K562 (cell line): Measurements from ENCODE around the gene PDIA4. TPM values are rescaled to one million over a fixed set of nuclear protein-coding genes. Genes with fewer than 3 reads are reported as not detected.

Source experiments
- ARNT ChIP-seq, 2 experiments: fragments of 450-650 bp; IDR thresholded peaks; 2 replicates each; pipeline ENCODE4 v1.6.1; 2016; ENCODE audit warnings: mild to moderate bottlenecking in 1 of 2
- ASH1L ChIP-seq: fragments of 450-650 bp; IDR thresholded peaks from 2 replicates; pipeline ENCODE4 v1.6.1; 2018; ENCODE audit warnings: borderline replicate concordance, mild to moderate bottlenecking, low read depth; ENCODE audit not compliant: partially characterized antibody
- CC2D1A ChIP-seq: fragments of 450-650 bp; IDR thresholded peaks from 2 replicates; pipeline ENCODE4 v1.6.1; 2017; ENCODE audit warnings: mild to moderate bottlenecking
- DDX20 ChIP-seq: fragments of 450-650 bp; IDR thresholded peaks from 2 replicates; pipeline ENCODE4 v1.6.1; 2016; ENCODE audit warnings: missing genetic modification characterization, low read depth, mild to moderate bottlenecking, missing compliant biosample characterization, moderate library complexity
- ELF4 ChIP-seq: fragments of 450-650 bp; formaldehyde crosslinking; IDR thresholded peaks from 2 replicates; pipeline ENCODE4 v1.4.0; 2022; ENCODE audit warnings: missing genetic modification characterization
- FOXK1 ChIP-seq: sonication (generic); formaldehyde crosslinking; IDR thresholded peaks from 2 replicates; pipeline ENCODE4 v1.8.0; 2022; ENCODE audit warnings: missing genetic modification reagents, mild to moderate bottlenecking, borderline replicate concordance
- GABPA ChIP-seq: fragments of 200-800 bp; sonication (Bioruptor generic); conservative IDR thresholded peaks from 2 replicates; pipeline ENCODE4 v1.6.1; 2016; ENCODE audit warnings: low read depth, missing genetic modification characterization, missing compliant biosample characterization
- GABPB2 ChIP-seq: fragments of 250-450 bp; sonication (Bioruptor Pico); conservative IDR thresholded peaks from 2 replicates; pipeline ENCODE4 v1.5.1; 2021; ENCODE audit warnings: mild to moderate bottlenecking
- HDAC2 ChIP-seq: fragments of 450-650 bp; IDR thresholded peaks from 2 replicates; pipeline ENCODE4 v1.6.1; 2016; ENCODE audit warnings: mild to moderate bottlenecking
- HNRNPH1 ChIP-seq: fragments of 200-400 bp; formaldehyde crosslinking; optimal IDR thresholded peaks from 2 replicates; pipeline ENCODE3; 2017; ENCODE audit warnings: low read depth, mild to moderate bottlenecking, low read length, moderate library complexity
- HOXB6 ChIP-seq: fragments of 250-450 bp; sonication (Bioruptor Pico); IDR thresholded peaks from 2 replicates; pipeline ENCODE4 v1.5.1; 2022; ENCODE audit warnings: mild to moderate bottlenecking, borderline replicate concordance
- KDM2B ChIP-seq: fragments of 250-450 bp; sonication (Bioruptor Pico); IDR thresholded peaks from 2 replicates; pipeline ENCODE4 v1.8.0; 2021; ENCODE audit warnings: mild to moderate bottlenecking, moderate library complexity
- POLR3A ChIP-seq: IDR thresholded peaks from 2 replicates; pipeline ENCODE4 v1.6.1; 2011; ENCODE audit warnings: borderline replicate concordance, mild to moderate bottlenecking, moderate library complexity; ENCODE audit not compliant: insufficient read length, insufficient read depth; ENCODE audit errors: extremely low read depth
- POLR3G ChIP-seq: IDR thresholded peaks from 2 replicates; pipeline ENCODE4 v1.6.1; 2011; ENCODE audit not compliant: insufficient read length, insufficient replicate concordance; ENCODE audit errors: extremely low read depth
- SPI1 ChIP-seq: IDR thresholded peaks from 2 replicates; pipeline ENCODE4 v1.6.1; 2011; ENCODE audit warnings: low read depth, low read length, control low read depth, borderline replicate concordance
- TAF15 ChIP-seq: fragments of 200-400 bp; formaldehyde crosslinking; IDR thresholded peaks from 2 replicates; pipeline ENCODE4 v1.6.1; 2017; ENCODE audit warnings: mild to moderate bottlenecking, low read depth, low read length, moderate library complexity
- ZBTB7A ChIP-seq: IDR thresholded peaks from 2 replicates; pipeline ENCODE4 v1.6.1; 2011; ENCODE audit warnings: low read depth, mild to moderate bottlenecking, low read length, moderate library complexity, borderline replicate concordance; ENCODE audit not compliant: control insufficient read depth
- ZNF121 ChIP-seq: sonication (generic); formaldehyde crosslinking; conservative IDR thresholded peaks from 2 replicates; pipeline ENCODE4 v1.8.0; 2022; ENCODE audit warnings: missing genetic modification reagents
- ZNF140 ChIP-seq: fragments of 250-450 bp; sonication (Bioruptor Pico); IDR thresholded peaks from 2 replicates; pipeline ENCODE4 v1.8.0; 2021; ENCODE audit warnings: moderate library complexity, mild to moderate bottlenecking, inconsistent platforms
- ZNF445 ChIP-seq: fragments of 250-450 bp; sonication (Bioruptor Pico); IDR thresholded peaks from 2 replicates; pipeline ENCODE4 v1.4.0; 2020; ENCODE audit warnings: low read depth, mild to moderate bottlenecking, moderate library complexity
- polyA plus RNA-seq, 8 experiments: library from polyadenylated mRNA; depleted of rRNA in 4 of 8; stranded (reverse) in 5 of 8; unstranded in 3 of 8; fragments of >200 nt; fragmentation: Nextera tagmentation in 2 of 8; fragmentation: Illumina TruSeq in 1 of 8; extraction: Ambion mirVana in 2 of 8; extraction: Trizol in 1 of 8; gene quantifications; 2 replicates each; pipeline versions ENCODE4 v1.2.1 to v1.2.3, GENCODE V29; 2011 to 2014; ENCODE audit warnings: inconsistent platforms in 1 of 8, missing spikeins in 1 of 8
- total RNA-seq, 7 experiments: library from RNA; depleted of rRNA in 6 of 7; stranded (reverse); fragments of >200 nt in 6 of 7; fragmentation: Illumina TruSeq in 2 of 7; extraction: Trizol in 2 of 7; gene quantifications; 2 replicates each; pipeline versions ENCODE4 v1.2.1 to v1.2.3, GENCODE V29; 2011 to 2021; ENCODE audit warnings: low replicate concordance in 1 of 7
- TF ChIP-seq, protein P1 (sequence below), 3 experiments: fragments of 200-800 bp in 1 of 3; fragments of 250-450 bp in 1 of 3; fragments of 450-650 bp in 1 of 3; sonication (Bioruptor Pico) in 1 of 3; sonication (Bioruptor generic) in 1 of 3; formaldehyde crosslinking in 1 of 3; IDR thresholded peaks; 2 replicates each; pipeline versions ENCODE4 v1.6.1 to v1.8.0; 2016 to 2022; ENCODE audit warnings: mild to moderate bottlenecking in 2 of 3, missing genetic modification characterization in 2 of 3, missing compliant biosample characterization in 1 of 3, moderate library complexity in 1 of 3
- TF ChIP-seq, protein P2 (sequence below), 2 experiments: IDR thresholded peaks; 2 replicates each; pipeline ENCODE4 v1.6.1; 2012; ENCODE audit warnings: improper control_type of control experiment in 2 of 2, low read depth in 2 of 2, low read length in 2 of 2, borderline replicate concordance in 1 of 2

Gene PDIA4
- total and polyA plus RNA-seq, 9 of the 15 experiments (the other 6 are each of a cell fraction or from before 2014, with no cell fraction given) = 9.1 to 175 (median 146) TPM

DNA sequence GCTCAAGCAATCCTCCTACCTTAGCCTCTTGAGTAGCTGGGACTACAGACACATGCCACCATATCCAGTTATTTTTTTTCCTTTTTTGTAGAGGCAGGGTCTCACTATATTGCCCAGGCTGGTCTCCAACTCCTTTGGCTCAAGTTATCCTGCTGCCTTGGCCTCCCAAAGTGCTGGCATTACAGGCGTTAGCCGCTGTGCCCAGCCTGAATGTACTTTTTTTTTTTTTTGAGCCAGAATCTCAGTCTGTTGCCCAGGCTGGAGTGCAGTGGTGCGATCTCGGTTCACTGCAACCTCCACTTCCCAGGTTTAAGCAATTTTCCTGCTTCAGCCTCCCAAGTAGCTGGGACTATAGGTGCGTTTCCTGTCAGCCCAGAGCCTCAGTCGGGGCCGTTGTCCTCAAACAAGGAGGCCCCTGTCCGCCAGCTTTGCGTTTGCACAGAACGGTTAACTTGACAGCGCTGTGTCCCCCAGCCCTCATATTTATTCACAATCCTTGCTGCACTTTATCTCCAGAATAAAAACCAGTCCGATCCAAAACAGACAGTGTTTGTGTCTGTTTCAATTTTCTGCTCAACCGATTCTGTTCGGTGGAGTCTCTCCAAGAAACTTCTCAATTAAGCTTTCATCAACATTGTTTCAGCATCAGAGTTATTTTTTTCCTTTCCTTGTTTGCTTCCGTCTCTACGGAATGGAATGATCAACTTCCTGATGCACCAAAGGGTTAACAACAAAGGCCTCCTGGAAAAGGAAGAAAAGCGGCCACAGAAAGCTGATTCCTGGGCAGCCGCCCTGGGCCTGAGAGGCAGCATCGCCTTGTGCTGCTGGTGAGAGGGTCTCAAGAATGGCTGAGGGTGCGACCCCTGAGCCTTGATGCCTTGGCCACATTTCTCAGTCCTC, 64.5 kb downstream of the PDIA4 start (continued):
- TF ChIP-seq KDM2B (CRISPR knock-in tag) (no peak), CC2D1A (peak; percentile 67; the same call in 1 of the 2 replicates), ASH1L (peak; percentile 34), HOXB6 (no peak), ZBTB7A (no peak), ELF4 (CRISPR knock-in tag) (no peak), SPI1 (no peak), ZNF445 (no peak), ARNT (IDR thresholded peaks at IDR 0.05) (no peak), HDAC2 (0 out of 2 replicates have a peak, but pooled peaks have one; percentile 13), GABPB2 (CRISPR knock-in tag) (no peak), FOXK1 (CRISPR knock-in tag) (no peak), HNRNPH1 (no peak), POLR3G (no peak), GABPA (no peak), TAF15 (no peak), ZNF140 (CRISPR knock-in tag) (no peak), DDX20 (tag) (no peak), POLR3A (no peak), ZNF121 (CRISPR knock-in tag) (peak; percentile 76; the same call in 1 of the 2 replicates)
- TF ChIP-seq, protein P1, sequence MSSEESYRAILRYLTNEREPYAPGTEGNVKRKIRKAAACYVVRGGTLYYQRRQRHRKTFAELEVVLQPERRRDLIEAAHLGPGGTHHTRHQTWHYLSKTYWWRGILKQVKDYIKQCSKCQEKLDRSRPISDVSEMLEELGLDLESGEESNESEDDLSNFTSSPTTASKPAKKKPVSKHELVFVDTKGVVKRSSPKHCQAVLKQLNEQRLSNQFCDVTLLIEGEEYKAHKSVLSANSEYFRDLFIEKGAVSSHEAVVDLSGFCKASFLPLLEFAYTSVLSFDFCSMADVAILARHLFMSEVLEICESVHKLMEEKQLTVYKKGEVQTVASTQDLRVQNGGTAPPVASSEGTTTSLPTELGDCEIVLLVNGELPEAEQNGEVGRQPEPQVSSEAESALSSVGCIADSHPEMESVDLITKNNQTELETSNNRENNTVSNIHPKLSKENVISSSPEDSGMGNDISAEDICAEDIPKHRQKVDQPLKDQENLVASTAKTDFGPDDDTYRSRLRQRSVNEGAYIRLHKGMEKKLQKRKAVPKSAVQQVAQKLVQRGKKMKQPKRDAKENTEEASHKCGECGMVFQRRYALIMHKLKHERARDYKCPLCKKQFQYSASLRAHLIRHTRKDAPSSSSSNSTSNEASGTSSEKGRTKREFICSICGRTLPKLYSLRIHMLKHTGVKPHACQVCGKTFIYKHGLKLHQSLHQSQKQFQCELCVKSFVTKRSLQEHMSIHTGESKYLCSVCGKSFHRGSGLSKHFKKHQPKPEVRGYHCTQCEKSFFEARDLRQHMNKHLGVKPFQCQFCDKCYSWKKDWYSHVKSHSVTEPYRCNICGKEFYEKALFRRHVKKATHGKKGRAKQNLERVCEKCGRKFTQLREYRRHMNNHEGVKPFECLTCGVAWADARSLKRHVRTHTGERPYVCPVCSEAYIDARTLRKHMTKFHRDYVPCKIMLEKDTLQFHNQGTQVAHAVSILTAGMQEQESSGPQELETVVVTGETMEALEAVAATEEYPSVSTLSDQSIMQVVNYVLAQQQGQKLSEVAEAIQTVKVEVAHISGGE (CRISPR knock-in tag; IDR thresholded peaks at IDR 0.05) = no peak
- TF ChIP-seq, protein P2, sequence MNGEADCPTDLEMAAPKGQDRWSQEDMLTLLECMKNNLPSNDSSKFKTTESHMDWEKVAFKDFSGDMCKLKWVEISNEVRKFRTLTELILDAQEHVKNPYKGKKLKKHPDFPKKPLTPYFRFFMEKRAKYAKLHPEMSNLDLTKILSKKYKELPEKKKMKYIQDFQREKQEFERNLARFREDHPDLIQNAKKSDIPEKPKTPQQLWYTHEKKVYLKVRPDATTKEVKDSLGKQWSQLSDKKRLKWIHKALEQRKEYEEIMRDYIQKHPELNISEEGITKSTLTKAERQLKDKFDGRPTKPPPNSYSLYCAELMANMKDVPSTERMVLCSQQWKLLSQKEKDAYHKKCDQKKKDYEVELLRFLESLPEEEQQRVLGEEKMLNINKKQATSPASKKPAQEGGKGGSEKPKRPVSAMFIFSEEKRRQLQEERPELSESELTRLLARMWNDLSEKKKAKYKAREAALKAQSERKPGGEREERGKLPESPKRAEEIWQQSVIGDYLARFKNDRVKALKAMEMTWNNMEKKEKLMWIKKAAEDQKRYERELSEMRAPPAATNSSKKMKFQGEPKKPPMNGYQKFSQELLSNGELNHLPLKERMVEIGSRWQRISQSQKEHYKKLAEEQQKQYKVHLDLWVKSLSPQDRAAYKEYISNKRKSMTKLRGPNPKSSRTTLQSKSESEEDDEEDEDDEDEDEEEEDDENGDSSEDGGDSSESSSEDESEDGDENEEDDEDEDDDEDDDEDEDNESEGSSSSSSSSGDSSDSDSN (IDR thresholded peaks at IDR 0.05; ENCODE audit: borderline replicate concordance in 1 of 2, low read depth in 2 of 2, low read length in 2 of 2) = no peak
